Stimulated activated CD8-positive, alpha-beta memory T cell treated with anti-CD3 and anti-CD28 coated beads, Interleukin-12 subunit alpha, Interleukin-12 subunit beta, amount 100 ng/mL, for 24 hours (primary cell): Measurements from ENCODE around the gene MRTFB.

Experiments
- DNase-seq: peaks from one replicate; pipeline ENCODE4 v3.0.0-alpha.2; 2020; ENCODE audit errors: extremely low read depth

The MRTFB gene

DNA sequence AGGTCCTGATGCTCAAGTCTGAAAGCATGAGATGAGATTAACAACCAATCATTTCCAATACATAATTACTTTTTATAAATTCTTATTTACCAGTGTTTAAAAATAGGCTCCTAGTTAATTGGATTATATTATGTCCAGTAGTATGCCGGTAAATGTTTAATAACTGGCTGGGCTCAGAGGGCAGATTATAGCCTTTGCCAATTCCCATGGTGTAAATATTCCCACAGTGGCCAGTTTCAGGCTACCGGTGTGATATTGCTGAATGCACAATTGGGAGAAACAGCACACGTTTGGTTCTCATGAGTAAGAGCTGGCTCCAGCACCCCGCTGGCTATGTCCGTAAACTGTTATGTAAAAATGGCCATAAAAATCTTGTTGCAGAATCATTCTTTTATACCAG is 167.6 kb downstream of the MRTFB start:
- DNase-seq = no peak

GRCh38 chr16:14239791-14240190 is 168.7 kb downstream of the MRTFB start:
- no peak for DNase-seq

GRCh38 chr16:14240219-14240843 is 169.2 kb downstream of the MRTFB start:
- no peak for DNase-seq

- DNase-seq = no peak
These were observed 169.8 kb downstream of the MRTFB start for GRCh38 chr16:14240964-14241363.

DNA sequence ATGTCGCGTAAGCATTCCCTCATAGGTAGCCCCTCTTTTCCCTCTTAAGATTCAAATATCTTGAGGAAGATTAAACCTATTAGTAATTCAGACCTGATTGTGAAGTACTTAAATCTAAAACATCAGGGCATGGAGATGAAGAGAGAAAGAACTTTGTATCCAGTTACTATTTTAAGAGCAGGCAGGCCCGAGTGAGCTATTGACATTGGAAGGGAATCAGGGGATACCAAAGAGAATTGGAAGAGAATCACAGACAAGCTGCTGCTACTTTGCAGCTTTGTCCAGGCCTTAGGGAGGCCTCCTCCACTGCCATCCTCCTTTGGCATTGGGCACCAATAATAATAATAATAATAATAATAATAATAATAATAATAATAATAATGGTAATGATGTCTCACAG is 170.5 kb downstream of the MRTFB start:
- no peak for DNase-seq

DNA sequence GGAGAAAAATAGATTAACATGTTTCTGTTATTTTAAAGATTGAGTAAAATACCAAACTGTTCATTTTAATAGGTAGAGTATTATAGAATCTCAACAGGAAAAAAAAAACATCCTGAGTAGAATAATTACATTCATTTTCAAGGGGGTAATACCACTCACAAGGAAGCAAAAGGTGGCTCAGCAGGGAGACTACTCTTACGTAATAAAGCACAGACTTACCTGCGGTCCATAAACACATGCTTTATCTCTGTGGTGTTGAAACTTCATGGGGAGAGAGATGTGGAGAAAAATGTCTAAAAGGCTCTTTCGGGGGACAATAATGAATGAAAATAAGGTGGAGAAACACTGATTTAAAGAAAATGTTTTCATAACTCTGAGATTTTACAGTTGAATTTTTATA is 171.7 kb downstream of the MRTFB start:
- DNase-seq = no peak

GRCh38 chr16:14244196-14245010 is 173.3 kb downstream of the MRTFB start:
- DNase-seq = no peak

DNA sequence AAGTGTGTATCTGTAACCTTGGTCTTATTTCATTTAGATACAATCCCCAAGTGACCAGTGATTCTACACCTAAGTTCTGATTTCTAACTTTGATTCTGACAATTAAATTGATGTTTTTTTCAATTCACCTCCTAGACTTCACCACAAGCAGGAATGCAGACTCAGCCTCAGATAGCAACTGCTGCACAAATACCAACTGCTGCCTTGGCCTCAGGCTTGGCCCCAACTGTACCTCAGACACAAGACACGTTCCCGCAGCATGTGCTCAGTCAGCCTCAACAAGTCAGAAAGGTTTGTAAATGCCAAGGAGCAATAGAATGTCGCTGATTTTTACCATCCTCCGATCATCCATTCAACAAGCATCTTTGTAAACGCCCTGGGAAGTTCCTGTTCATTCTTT is 177.7 kb downstream of the MRTFB start:
- DNase-seq = no peak

DNA sequence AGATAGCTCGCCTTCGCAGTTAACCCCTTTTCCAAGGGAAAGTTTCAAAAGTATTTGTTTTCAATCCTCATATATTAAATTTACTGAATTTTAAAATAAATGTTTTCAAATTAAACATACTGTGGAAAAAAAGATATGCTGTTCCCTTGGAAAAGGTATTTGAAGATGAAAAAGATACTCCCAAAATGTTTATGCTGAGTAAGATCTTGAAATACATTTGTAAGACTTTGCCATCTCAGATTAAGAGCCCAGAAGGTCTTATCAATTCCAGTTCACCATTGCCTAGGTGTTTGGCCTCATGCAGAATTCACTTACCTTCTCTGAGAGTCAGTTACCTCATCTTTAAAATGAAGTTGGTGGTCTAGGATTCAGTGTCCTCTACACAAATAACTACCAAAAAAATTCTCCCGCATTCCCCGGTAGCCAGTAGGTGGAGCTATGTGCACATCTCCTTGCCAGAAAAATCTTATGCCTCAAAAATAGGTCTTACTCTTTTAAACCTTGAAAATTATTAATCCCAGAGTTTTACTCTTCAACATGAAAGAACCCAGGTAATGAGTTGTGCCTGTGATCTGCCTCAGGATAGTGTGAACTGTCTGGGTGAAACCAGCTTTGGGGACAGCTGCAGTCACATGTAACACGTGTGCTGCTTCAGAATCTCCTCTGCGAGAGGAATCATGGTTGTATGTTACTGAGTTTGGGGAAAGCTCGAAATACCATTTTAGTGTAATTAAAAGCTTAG is 178.3 kb downstream of the MRTFB start:
- peak; percentile 2 for DNase-seq

- DNase-seq = no peak
These were observed 180.3 kb downstream of the MRTFB start for GRCh38 chr16:14251419-14251818.

DNA sequence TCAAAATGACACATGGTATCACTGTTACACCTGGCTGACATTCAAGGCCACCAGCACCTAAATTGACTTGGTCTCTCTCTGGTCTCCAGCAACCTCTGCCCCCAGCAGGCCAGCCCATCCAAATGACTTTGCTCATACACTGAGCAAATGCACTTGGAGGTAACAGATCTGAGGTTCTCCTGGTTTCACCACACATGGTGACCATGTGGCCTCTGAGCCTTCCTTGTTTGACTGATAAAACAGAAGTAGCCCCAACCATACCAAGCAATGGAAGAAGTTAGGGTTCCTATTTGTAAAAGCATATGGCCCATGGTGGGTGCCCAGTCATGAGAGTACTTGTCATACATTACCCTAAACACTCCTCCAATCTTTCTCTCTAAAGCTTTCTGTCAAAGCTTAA is 181.7 kb downstream of the MRTFB start:
- DNase-seq = no peak

- DNase-seq = no peak
These were observed 191.9 kb downstream of the MRTFB start for GRCh38 chr16:14263011-14263410.

GRCh38 chr16:14263769-14264168 is 192.7 kb downstream of the MRTFB start:
- no peak for DNase-seq

DNA sequence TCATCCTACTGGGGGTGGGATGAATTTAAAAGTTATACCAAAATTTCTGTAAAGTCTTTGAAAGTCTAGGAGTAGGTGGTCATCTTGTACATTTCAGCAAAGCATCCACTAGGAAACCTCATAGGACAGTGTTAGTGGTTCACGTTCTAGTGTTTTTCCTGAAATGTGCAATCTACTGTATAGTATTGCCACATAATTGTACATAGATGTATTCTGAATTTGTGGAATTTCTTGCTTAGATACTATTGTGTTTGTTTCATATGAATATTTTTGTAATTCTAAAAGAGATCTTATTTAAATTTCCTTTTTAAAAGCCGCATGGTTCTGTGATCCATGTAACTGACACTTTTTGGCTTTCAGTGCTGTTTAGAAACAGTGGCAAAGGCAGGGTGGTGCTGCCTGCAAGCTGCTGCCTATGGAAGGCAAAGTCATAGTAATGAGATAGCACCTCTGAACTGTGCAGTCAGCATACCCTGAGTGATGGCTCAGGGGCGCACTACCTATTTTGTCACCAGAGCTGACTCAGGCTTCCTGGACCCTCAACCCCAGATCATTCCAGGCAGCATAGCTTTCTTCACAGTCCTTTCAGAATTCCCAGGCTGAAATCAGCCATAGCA is 193.3 kb downstream of the MRTFB start:
- no peak for DNase-seq

GRCh38 chr16:14268073-14268472 is 197.0 kb downstream of the MRTFB start:
- no peak for DNase-seq

GRCh38 chr16:14275934-14276333 is 204.8 kb downstream of the MRTFB start:
- no peak for DNase-seq

GRCh38 chr16:14278749-14279148 is 207.6 kb downstream of the MRTFB start:
- no peak for DNase-seq

GRCh38 chr16:14280541-14280940 is 209.4 kb downstream of the MRTFB start:
- no peak for DNase-seq

GRCh38 chr16:14283786-14284185 is 212.7 kb downstream of the MRTFB start:
- no peak for DNase-seq

DNA sequence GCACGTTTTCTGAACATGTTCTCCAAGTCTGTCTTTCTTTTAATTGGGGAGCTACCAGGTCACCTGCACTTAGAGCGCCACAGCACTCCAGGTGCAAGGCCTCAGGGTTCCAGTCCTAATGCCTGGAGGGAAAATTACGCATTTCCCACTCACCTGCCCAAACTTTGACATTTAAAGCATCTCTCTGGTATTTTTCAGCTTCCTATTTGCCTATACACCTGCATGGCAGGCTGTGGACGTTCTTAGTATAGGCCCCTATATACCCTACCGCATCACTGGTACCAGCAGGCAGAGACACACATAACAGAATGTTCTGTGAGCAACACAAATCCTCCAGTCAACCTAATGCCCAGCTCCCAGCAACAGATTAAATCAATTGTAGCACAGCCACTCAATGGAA is 213.3 kb downstream of the MRTFB start:
- no peak for DNase-seq

GRCh38 chr16:14284930-14285512 is 213.9 kb downstream of the MRTFB start:
- DNase-seq = no peak
